ENCODE data around the gene AKAP8L.

DNA sequence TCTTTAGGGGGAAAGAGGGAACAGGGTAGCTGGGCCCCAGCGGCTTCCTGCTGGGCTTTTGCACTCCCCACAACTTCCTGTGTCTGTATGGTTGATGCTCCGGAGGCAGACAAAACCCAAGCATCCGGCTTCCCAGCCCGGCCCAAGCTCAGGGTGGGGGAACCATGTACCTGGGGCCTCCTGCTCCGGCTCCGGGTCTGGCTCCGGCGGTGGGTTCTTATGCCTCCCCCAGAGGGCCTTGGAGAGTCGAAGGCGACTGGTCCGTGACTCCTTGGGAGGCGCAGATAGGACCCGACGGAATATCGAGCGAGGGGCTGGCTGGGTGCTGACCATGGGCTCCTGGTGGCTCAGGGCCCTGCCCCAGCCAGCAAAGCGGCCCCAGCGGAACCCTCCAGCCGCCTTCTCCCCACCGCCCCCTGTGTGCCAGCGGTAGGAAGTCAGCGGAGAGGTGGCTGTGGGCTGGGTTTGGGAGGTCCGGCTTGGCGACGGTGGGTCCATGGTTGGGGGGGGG is 45.1 kb upstream of the AKAP8L start:
- TF ChIP-seq, protein P1, sequence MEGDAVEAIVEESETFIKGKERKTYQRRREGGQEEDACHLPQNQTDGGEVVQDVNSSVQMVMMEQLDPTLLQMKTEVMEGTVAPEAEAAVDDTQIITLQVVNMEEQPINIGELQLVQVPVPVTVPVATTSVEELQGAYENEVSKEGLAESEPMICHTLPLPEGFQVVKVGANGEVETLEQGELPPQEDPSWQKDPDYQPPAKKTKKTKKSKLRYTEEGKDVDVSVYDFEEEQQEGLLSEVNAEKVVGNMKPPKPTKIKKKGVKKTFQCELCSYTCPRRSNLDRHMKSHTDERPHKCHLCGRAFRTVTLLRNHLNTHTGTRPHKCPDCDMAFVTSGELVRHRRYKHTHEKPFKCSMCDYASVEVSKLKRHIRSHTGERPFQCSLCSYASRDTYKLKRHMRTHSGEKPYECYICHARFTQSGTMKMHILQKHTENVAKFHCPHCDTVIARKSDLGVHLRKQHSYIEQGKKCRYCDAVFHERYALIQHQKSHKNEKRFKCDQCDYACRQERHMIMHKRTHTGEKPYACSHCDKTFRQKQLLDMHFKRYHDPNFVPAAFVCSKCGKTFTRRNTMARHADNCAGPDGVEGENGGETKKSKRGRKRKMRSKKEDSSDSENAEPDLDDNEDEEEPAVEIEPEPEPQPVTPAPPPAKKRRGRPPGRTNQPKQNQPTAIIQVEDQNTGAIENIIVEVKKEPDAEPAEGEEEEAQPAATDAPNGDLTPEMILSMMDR (IDR thresholded peaks at IDR 0.05; ENCODE audit: low read depth, low read length) = no peak
- TF ChIP-seq, protein P2, sequence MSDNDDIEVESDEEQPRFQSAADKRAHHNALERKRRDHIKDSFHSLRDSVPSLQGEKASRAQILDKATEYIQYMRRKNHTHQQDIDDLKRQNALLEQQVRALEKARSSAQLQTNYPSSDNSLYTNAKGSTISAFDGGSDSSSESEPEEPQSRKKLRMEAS (IDR thresholded peaks at IDR 0.05; ENCODE audit: low read depth, low read length) = peak; percentile 30

All from NB4 (cell line).